Left ventricle myocardium inferior (tissue), 1 donor: ENCODE data around the gene ACSF3. TPM values are rescaled to one million over a fixed set of nuclear protein-coding genes. Genes with fewer than 3 reads are reported as not detected.

Experiments
- DNase-seq: peaks from one replicate; pipeline ENCODE4 v3.0.0-alpha.2; 2020
- H3K27ac ChIP-seq: fragments of 200-600 bp; replicated peaks from 2 replicates; pipeline ENCODE4 v1.8.0; 2021
- H3K27me3 ChIP-seq: fragments of 200-600 bp; 2 replicates; pipeline ENCODE4 v1.8.0; 2021; ENCODE audit warnings: low read depth
- H3K36me3 ChIP-seq: fragments of 200-600 bp; 2 replicates; pipeline ENCODE4 v1.8.0; 2021
- H3K4me1 ChIP-seq: fragments of 200-600 bp; 2 replicates; pipeline ENCODE4 v1.8.0; 2021
- H3K4me3 ChIP-seq: fragments of 200-600 bp; 2 replicates; pipeline ENCODE4 v1.8.0; 2021; ENCODE audit warnings: mild to moderate bottlenecking, moderate library complexity
- H3K9me3 ChIP-seq: fragments of 200-600 bp; replicated peaks from 2 replicates; pipeline ENCODE4 v1.8.0; 2021
- CTCF ChIP-seq: fragments of 200-600 bp; IDR thresholded peaks from 2 replicates; pipeline ENCODE4 v1.8.0; 2021; ENCODE audit warnings: antibody characterized with exemption, mild to moderate bottlenecking, borderline replicate concordance
- intact Hi-C: fragments of 100-400 bp; cut with micrococcal nuclease; formaldehyde crosslinking; loops from one replicate; pipeline ENCODE4 v1.11.0; 2022
- total RNA-seq: library from RNA; stranded (reverse); fragmentation: NEBNext Ultra II Directional; extraction: Animal tissue kit (Norgen Biotek cat#: 25700); gene quantifications from one replicate; pipeline ENCODE4 v1.2.1, GENCODE V29; 2021
- donor health status: DM: no; HTN: yes; CAD: no; lungs with severe emphysema.

ACSF3 gene
- total RNA-seq, 1 donor from 2014 or later, result 16.7 TPM

GRCh38 chr16:89176147-89176690 lies 82.6 kb downstream of the ACSF3 start:
- intact Hi-C loops, result no loop called here
- no peak overlapping the region for H3K27ac ChIP-seq
- no peak for TF ChIP-seq CTCF
- DNase-seq, result no peak
- no peaks in the 10 kb centered on the region for H3K36me3 ChIP-seq
- H3K27me3 ChIP-seq, result peaks cover 89% of the 10 kb centered on the region
- peaks cover 8% of the 10 kb centered on the region for H3K4me1 ChIP-seq
- H3K4me3 ChIP-seq, result no peak overlapping the region
- no peaks in the 10 kb centered on the region for H3K9me3 ChIP-seq

- Histone ChIP-seq H3K27me3 (peaks cover 89% of the 10 kb centered on the region), H3K36me3 (no peaks in the 10 kb centered on the region), H3K4me1 (peaks cover 3% of the 10 kb centered on the region), H3K27ac (no peak overlapping the region), H3K4me3 (no peak overlapping the region), H3K9me3 (no peaks in the 10 kb centered on the region)
- intact Hi-C loops, result no loop called here
- TF ChIP-seq CTCF, result no peak
- no peak for DNase-seq
These were observed 83.1 kb downstream of the ACSF3 start for GRCh38 chr16:89176717-89177116.

GRCh38 chr16:89177501-89177900 lies 83.8 kb downstream of the ACSF3 start:
- Histone ChIP-seq H3K4me1 (no peaks in the 10 kb centered on the region), H3K27ac (no peak overlapping the region), H3K4me3 (no peak overlapping the region), H3K9me3 (no peaks in the 10 kb centered on the region), H3K36me3 (no peaks in the 10 kb centered on the region), H3K27me3 (peaks cover 86% of the 10 kb centered on the region)
- intact Hi-C loops, result no loop called here
- DNase-seq, result no peak
- no peak for TF ChIP-seq CTCF

DNA sequence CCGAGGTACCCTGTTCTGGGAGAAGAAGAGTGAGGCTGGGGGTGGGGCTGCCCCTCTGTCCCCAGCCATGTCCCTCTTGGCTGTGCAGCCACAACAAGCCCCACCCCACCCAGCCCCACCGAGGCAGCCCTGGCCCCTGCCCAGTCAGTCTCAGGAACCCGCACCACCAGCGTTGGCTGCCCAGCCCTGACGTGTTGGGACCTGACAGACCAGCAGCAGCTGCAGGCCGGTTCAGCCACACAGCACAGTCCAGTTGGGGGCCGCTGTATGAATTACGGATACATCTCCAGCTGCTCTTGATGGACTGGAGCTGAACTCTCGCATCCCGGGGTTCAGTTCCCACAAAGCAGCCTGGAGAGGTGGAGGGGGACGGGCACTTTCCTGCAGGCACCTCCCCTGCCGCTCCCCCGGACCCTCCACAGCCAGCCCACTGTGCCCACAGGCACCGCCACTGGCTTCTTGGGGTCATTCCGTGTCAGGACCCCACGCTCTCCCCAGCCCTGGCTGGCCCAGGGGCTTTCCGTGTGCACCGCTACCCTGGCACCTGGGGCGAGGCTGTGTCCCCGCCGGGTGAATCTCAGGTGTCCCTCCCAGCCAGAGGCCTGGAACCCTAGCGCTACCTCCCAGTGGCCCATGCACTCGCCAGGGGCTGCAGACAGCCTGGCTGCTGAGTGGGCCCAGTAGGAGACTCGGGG lies 84.9 kb downstream of the ACSF3 start:
- Histone ChIP-seq H3K27me3 (peaks cover 86% of the 10 kb centered on the region), H3K4me3 (no peak overlapping the region), H3K9me3 (no peaks in the 10 kb centered on the region), H3K36me3 (no peaks in the 10 kb centered on the region), H3K4me1 (no peaks in the 10 kb centered on the region), H3K27ac (no peak overlapping the region)
- no peak for DNase-seq
- intact Hi-C loops, result no loop called here
- no peak for TF ChIP-seq CTCF

- intact Hi-C loops, result no loop called here
These were observed 85.5 kb downstream of the ACSF3 start for GRCh38 chr16:89179148-89179484.

More at GRCh38 chr16:89179148-89179484, 85.5 kb downstream of the ACSF3 start:
- TF ChIP-seq CTCF, result no peak
- Histone ChIP-seq H3K27me3 (peaks cover 86% of the 10 kb centered on the region), H3K9me3 (no peaks in the 10 kb centered on the region), H3K36me3 (no peaks in the 10 kb centered on the region), H3K27ac (no peak overlapping the region), H3K4me3 (no peak overlapping the region), H3K4me1 (no peaks in the 10 kb centered on the region)
- no peak for DNase-seq
